OCI-LY1 (cell line): Measurements from ENCODE around the gene PIK3IP1.

Source experiments
- EZH2 ChIP-seq: fragments of 200-600 bp; sonication (generic), shearing (Covaris generic); IDR thresholded peaks from 2 replicates; pipeline ENCODE4 v1.8.0; 2017; ENCODE audit warnings: borderline replicate concordance, mixed run types, mild to moderate bottlenecking, antibody characterized with exemption, low read length, moderate library complexity, mixed read lengths
- TF ChIP-seq, protein P1 (sequence below): fragments of 200-600 bp; sonication (generic), shearing (Covaris generic); IDR thresholded peaks from 2 replicates; pipeline ENCODE4 v1.5.1; 2017; ENCODE audit warnings: mild to moderate bottlenecking, antibody characterized with exemption, low read length, moderate library complexity, mixed read lengths

DNA sequence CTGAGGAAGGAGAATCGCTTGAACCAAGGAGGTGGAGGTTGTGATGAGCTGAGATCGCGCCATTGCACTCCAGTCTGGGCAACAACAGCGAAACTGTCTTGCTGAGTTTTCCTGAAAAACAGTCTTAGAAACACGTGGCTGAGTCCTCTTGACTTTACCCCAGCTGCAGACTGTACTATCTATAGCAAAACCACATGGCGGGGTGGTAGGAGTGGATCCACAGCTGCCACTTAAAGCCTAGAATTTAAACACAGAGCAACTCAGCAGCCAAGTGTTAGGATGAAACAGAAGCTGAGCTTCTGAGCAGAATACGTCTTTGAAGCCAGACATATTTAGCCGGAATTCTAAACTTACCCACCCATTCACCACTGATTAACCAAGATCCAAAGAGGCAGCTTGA lies 39.7 kb upstream of the PIK3IP1 start:
- TF ChIP-seq, protein P1, sequence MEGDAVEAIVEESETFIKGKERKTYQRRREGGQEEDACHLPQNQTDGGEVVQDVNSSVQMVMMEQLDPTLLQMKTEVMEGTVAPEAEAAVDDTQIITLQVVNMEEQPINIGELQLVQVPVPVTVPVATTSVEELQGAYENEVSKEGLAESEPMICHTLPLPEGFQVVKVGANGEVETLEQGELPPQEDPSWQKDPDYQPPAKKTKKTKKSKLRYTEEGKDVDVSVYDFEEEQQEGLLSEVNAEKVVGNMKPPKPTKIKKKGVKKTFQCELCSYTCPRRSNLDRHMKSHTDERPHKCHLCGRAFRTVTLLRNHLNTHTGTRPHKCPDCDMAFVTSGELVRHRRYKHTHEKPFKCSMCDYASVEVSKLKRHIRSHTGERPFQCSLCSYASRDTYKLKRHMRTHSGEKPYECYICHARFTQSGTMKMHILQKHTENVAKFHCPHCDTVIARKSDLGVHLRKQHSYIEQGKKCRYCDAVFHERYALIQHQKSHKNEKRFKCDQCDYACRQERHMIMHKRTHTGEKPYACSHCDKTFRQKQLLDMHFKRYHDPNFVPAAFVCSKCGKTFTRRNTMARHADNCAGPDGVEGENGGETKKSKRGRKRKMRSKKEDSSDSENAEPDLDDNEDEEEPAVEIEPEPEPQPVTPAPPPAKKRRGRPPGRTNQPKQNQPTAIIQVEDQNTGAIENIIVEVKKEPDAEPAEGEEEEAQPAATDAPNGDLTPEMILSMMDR = no peak
- TF ChIP-seq EZH2 = no peak
